Psoas muscle (tissue), 8 donors: ENCODE results near the gene SSMEM1. TPM values are rescaled to one million over a fixed set of nuclear protein-coding genes. Genes with fewer than 3 reads are reported as not detected.
A peak's percentile ranks its signal among the peaks of the same experiment; 100 is the strongest.
"Not testable (repeated sequence)": the region's sequence is repeated elsewhere in the genome, so short reads cannot be mapped to it uniquely, and the experiment has no call there.

Experiments used
- ATAC-seq, 4 donors: fragments of 200-7000 bp; cut with Tn5 transposase; one replicate each; pipeline ENCODE4 v1.9.1; 2020; ENCODE audit warnings: moderate library complexity in 3 of 4, mild to moderate bottlenecking in 2 of 4
- DNase-seq, 2 donors: peaks; one replicate each; pipeline ENCODE4 v3.0.0-alpha.2; 2020
- H3K27ac ChIP-seq: fragments of 200-600 bp; one replicate; pipeline ENCODE4 v1.8.0; 2022
- H3K27me3 ChIP-seq, 3 donors: fragments of 200-600 bp in 1 of 3; one replicate each; pipeline versions ENCODE4 v1.6.1 to v1.8.0; 2013 to 2022; ENCODE audit warnings: low read length in 2 of 3, mild to moderate bottlenecking in 2 of 3, moderate library complexity in 1 of 3; ENCODE audit not compliant: insufficient read depth in 3 of 3
- H3K36me3 ChIP-seq, 2 donors: fragments of 200-600 bp in 1 of 2; one replicate each; pipeline versions ENCODE4 v1.6.1 to v1.8.0; 2013 to 2022; ENCODE audit warnings: low read depth in 1 of 2, mild to moderate bottlenecking in 1 of 2, moderate library complexity in 1 of 2; ENCODE audit not compliant: insufficient read depth in 1 of 2
- H3K4me1 ChIP-seq: fragments of 200-600 bp; one replicate; pipeline ENCODE4 v1.8.0; 2022
- H3K4me3 ChIP-seq: fragments of 200-600 bp; one replicate; pipeline ENCODE4 v1.8.0; 2022; ENCODE audit warnings: mild to moderate bottlenecking
- H3K9me3 ChIP-seq: fragments of 200-600 bp; one replicate; pipeline ENCODE4 v1.8.0; 2022
- CTCF ChIP-seq: fragments of 200-600 bp; IDR thresholded peaks from one replicate; pipeline ENCODE4 v1.8.0; 2022; ENCODE audit warnings: antibody characterized with exemption
- WGBS, 3 donors: extraction: QIAGEN DNeasy Blood & Tissue Kit; methylation state at CpG; one replicate each; pipeline versions ENCODE4 v1.1.6 to v1.1.7; 2013; 5-methylcytosine and 5-hydroxymethylcytosine counted together
- intact Hi-C, 2 donors: fragments of 100-400 bp; cut with DNase I; formaldehyde crosslinking; loops; one replicate each; pipeline versions ENCODE4 v1.11.0 to v1.14.2; 2022
- polyA plus RNA-seq, 3 donors: library from polyadenylated mRNA; stranded (reverse); fragments of 200-250 nt; gene quantifications; one replicate each; pipeline ENCODE4 v1.2.3, GENCODE V29; 2013
- total RNA-seq, 4 donors: library from RNA; stranded (reverse); fragmentation: NEBNext Ultra II Directional in 2 of 4; extraction: Animal tissue kit (Norgen Biotek cat#: 25700) in 2 of 4; gene quantifications; one replicate each; pipeline versions ENCODE4 v1.2.1 to v1.2.4, GENCODE V29; 2021 to 2023
- donor health status: healthy with polysubstance abuse.
- donor health status: DM: no; HTN: no; CAD: no; lungs with moderate emphysema.
- donor health status: Bipolar disorder and iron deficiency.
- donor health status: healthy.
- donor health status: DM: yes; HTN: yes; CAD: no.
- donor health status: DM: no; HTN: no; CAD: no.
- donor health status: DM: no; HTN: no; CAD: no.
- donor health status: DM: yes; HTN: yes; CAD: no.

The SSMEM1 gene
- total and polyA plus RNA-seq, 7 donors, result not detected

GRCh38 chr7:130218806-130219620, 11.4 kb downstream of the SSMEM1 start:
- Histone ChIP-seq H3K4me1 (no peaks in the 10 kb centered on the region), H3K9me3 (no peaks in the 10 kb centered on the region), H3K4me3 (no peak overlapping the region), H3K27me3 (no peaks in the 10 kb centered on the region), H3K27ac (no peak overlapping the region), H3K36me3 (no peaks in the 10 kb centered on the region)
- intact Hi-C loops, result no loop called here
- DNase-seq, result no peak
- WGBS, 3 donors, result 70 to 77% (median 74%) methylated on average over 5 of the region's 5 CpGs
- no peak for ATAC-seq
- no peak for TF ChIP-seq CTCF

GRCh38 chr7:130219871-130220270, 12.2 kb downstream of the SSMEM1 start:
- DNase-seq (no peak), ATAC-seq (no peak)
- no peak overlapping the region for H3K27ac ChIP-seq
- H3K9me3 ChIP-seq, result no peaks in the 10 kb centered on the region
- intact Hi-C loops, result no loop called here
- no peak for TF ChIP-seq CTCF
- H3K4me1 ChIP-seq, result no peaks in the 10 kb centered on the region
- H3K4me3 ChIP-seq, result no peak overlapping the region
- WGBS, 3 donors, result 93 to 95% (median 95%) methylated on average over 9 of the region's 9 CpGs
- no peaks in the 10 kb centered on the region for H3K27me3 ChIP-seq
- H3K36me3 ChIP-seq, result no peaks in the 10 kb centered on the region

GRCh38 chr7:130221746-130222145, 14.1 kb downstream of the SSMEM1 start:
- DNase-seq (no peak), ATAC-seq (no peak)
- H3K36me3 ChIP-seq, result no peaks in the 10 kb centered on the region
- intact Hi-C loops, result no loop called here
- no peak for TF ChIP-seq CTCF
- 70 to 74% (median 74%) methylated on average over 4 of the region's 4 CpGs for WGBS, 3 donors
- no peaks in the 10 kb centered on the region for H3K9me3 ChIP-seq
- no peak overlapping the region for H3K27ac ChIP-seq
- H3K4me1 ChIP-seq, result no peaks in the 10 kb centered on the region
- no peaks in the 10 kb centered on the region for H3K27me3 ChIP-seq
- H3K4me3 ChIP-seq, result no peak overlapping the region

- no peaks in the 10 kb centered on the region for H3K4me1 ChIP-seq
- no peaks in the 10 kb centered on the region for H3K27me3 ChIP-seq
- intact Hi-C loops, result no loop called here
- 41 to 100% (median 95%) methylated on average over 1 of the region's 1 CpG for WGBS, 3 donors
- TF ChIP-seq CTCF, result no peak
- H3K27ac ChIP-seq, result no peak overlapping the region
- no peak overlapping the region for H3K4me3 ChIP-seq
- no peaks in the 10 kb centered on the region for H3K36me3 ChIP-seq
- no peak for ATAC-seq
- H3K9me3 ChIP-seq, result no peaks in the 10 kb centered on the region
- DNase-seq, result no peak
These were observed 16.0 kb downstream of the SSMEM1 start for GRCh38 chr7:130223646-130224045.

GRCh38 chr7:130224210-130224609, 16.6 kb downstream of the SSMEM1 start:
- no peak for TF ChIP-seq CTCF
- intact Hi-C loops, result no loop called here
- no peaks in the 10 kb centered on the region for H3K9me3 ChIP-seq

GRCh38 chr7:130224923-130225322, 17.3 kb downstream of the SSMEM1 start:
- H3K9me3 ChIP-seq, H3K4me1 ChIP-seq, H3K36me3 ChIP-seq, DNase-seq, H3K4me3 ChIP-seq, H3K27ac ChIP-seq, H3K27me3 ChIP-seq, intact Hi-C loops: not testable (repeated sequence)
- peak in 1 of 4 donors; percentile 23 for ATAC-seq
- 31 to 42% (median 42%) methylated on average over 3 of the region's 3 CpGs for WGBS, 3 donors

More at GRCh38 chr7:130224210-130224609, 16.6 kb downstream of the SSMEM1 start:
- H3K27ac ChIP-seq, result no peak overlapping the region
- no peaks in the 10 kb centered on the region for H3K27me3 ChIP-seq
- DNase-seq (no peak), ATAC-seq (no peak)
- no peaks in the 10 kb centered on the region for H3K4me1 ChIP-seq
- no peak overlapping the region for H3K4me3 ChIP-seq
- H3K36me3 ChIP-seq, result no peaks in the 10 kb centered on the region
- WGBS, 3 donors, result 86 to 95% (median 92%) methylated on average over 5 of the region's 5 CpGs
